ENCODE measurements around the gene NR2C2. TPM values are rescaled to one million over a fixed set of nuclear protein-coding genes. Genes with fewer than 3 reads are reported as not detected.
"Not testable (repeated sequence)": the region's sequence is repeated elsewhere in the genome, so short reads cannot be mapped to it uniquely, and the experiment has no call there.

NR2C2 gene
- polyA plus RNA-seq (ENCODE audit: insufficient read length in 3 of 3) = 10 to 100 TPM; 36.4 to 41.0 (median 39.3) TPM

- peak in 1 of 3 donors; percentile 67 for DNase-seq (ENCODE audit: low read depth in 3 of 3, low spot score in 2 of 3)
Observed at GRCh38 chr3:14947100-14947885, at the start of gene NR2C2. Gene NR2C2 (plus strand): TSS chr3:14947583. CDS start chr3:15003915, 56,332 bp downstream.

DNA sequence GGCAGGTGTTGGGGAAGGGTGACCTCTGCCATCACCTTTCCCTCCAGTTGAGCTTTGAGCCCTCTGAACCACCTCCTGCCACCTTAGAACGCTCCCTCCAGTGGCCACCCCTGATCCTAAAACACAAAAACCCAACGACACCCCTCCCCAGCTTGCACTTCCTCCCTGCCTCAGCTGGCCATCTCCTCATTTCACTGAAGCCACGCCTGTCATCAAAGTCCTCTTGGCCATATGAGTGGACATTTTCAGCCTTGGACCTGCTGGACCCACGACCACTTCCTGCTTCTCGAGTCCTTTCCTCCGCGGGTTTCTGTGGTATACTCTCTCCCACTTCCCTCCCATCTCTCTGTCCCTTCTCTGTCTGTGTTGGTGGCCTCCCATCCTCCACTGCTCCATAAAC lies 48.5 kb upstream of the NR2C2 start:
- DNase-seq (ENCODE audit: low read depth in 3 of 3, low spot score in 2 of 3) = no peak

DNA sequence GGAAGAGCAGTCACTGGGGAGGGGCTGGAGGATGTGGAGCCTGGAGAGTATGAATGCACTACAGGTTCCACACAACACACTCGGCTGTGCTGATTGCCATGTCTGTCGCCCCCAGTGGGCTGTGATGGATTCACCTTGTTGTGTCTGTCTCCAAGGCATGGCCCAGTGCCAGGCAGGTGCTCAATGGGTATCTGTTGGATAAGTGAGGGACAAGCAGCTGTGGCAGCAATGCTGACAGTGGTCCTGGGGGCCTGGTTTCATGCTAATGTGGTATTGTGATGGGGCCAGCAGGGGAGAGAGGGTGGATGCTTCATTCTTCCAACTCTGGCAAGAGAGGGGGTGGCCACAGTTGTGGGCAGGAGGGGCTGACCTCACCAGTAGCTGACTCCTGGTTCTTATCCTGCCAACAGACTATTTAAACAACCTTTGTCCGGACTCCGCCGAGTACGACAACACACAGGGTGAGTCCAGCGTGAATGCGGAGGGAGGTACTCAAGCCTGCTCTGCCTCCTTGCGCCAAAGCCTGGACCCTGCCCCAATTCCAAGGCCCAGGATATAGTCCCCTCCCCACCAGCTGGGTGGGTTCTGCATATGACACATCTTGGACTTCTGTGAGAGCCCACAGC lies 47.3 kb upstream of the NR2C2 start:
- no peak for DNase-seq (ENCODE audit: low read depth in 3 of 3, low spot score in 2 of 3)

- DNase-seq (ENCODE audit: low read depth in 3 of 3, low spot score in 2 of 3) = no peak
Observed at GRCh38 chr3:14900881-14901873, 46.2 kb upstream of the NR2C2 start.

- no peak for DNase-seq (ENCODE audit: low read depth in 3 of 3, low spot score in 2 of 3)
Observed at GRCh38 chr3:14902719-14903118, 44.7 kb upstream of the NR2C2 start.

- not testable (repeated sequence) for DNase-seq (ENCODE audit: low read depth in 3 of 3, low spot score in 2 of 3)
Observed at GRCh38 chr3:14903501-14903900, 43.9 kb upstream of the NR2C2 start.

GRCh38 chr3:14905055-14905657 lies 42.2 kb upstream of the NR2C2 start:
- DNase-seq (ENCODE audit: low read depth in 3 of 3, low spot score in 2 of 3) = no peak

DNA sequence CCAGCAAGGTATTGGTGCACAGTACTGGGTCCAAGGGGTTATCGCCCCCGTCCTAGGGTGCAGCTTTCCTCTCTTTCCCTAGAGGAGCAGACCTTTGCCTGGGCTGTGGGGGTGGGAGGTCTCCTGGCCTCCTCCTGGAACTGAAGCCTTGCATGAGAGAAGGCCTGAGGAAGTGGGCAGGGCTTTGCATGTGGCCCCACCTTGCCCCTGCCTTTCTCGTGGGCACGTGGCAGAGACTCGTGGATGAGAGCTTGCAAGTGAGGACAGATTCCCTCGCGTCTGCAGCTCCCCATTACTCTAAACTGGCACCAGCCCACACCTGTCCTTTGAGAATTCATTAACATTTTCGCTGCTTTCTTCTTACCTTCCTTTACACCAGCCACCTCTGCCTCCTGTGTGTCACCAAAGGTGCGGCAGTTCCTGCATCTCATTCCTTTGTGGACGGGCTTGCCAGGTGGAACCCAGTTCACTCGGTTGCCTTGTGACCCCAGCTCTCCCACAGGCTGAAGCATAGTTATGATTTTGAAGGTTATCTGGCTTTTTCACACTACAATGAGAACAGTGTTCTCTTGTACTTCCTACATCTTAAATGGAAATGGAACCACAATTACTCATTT lies 40.9 kb upstream of the NR2C2 start:
- no peak for DNase-seq (ENCODE audit: low read depth in 3 of 3, low spot score in 2 of 3)

DNA sequence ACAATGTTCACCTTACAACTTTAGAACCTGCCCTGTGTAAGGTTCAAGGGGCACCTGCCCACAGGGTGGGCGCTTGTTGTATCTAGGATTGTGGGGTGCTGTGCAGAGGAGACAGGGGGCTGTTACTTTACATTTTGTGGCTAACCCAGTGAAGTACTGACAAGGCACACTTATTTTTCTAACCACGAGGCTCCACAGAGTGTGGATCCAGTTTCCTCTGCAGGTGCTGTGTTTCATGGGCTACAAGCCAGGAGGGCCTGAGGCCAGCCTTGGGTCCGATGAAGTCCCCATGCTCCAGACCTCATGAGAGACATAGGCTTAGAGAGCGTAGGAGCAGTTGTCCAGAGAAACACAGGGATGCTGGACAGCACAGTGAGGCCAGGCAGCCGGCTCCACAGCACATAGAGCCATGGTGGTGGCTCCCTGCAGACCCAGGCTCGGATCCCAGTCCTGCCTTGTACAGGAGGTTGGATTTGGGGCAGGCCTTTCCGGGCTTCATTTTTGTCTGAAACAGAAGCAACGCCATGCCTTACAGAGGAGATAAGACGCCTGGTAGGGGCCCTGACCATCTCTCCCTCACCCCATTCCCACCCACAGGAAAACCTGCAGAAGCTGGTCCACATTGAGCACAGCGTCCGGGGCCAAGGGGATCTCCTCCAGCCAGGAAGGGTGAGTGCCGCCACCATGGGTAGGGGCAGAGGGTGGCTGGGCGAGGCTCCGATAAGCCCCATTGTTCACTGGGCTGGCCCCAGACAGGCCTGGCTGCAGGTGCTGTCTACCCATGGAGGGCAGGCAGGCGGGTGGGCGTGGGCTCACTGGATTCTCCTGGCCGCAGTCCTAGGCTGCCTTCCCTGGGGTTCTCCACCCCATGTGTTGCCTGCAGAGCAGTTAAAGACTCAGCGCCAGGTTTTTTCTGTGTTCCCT lies 40.1 kb upstream of the NR2C2 start:
- DNase-seq (ENCODE audit: low read depth in 3 of 3, low spot score in 2 of 3) = no peak

- DNase-seq (ENCODE audit: low read depth in 3 of 3, low spot score in 2 of 3) = no peak
Observed at GRCh38 chr3:14909250-14909649, 38.1 kb upstream of the NR2C2 start.

DNA sequence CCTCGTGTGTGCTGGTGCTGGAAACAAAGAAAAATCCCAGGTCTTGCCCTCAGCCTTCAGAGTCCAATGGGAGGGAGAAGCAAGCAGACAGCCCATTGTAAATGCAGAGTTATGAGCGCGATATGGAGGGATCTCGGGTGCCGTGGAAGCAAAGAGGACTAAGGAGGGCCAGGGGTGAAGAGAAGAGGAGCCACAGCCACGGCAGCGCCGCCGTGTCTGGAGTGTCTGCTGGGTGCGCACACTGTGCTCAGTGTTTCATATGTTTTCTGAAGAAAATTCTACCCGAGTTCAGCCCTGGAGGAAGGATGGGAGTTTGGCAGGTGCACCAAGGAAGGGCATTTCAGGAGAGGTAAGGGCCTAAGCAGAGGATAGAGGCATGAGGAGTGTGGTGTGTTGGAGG lies 35.7 kb upstream of the NR2C2 start:
- no peak for DNase-seq (ENCODE audit: low read depth in 3 of 3, low spot score in 2 of 3)

DNA sequence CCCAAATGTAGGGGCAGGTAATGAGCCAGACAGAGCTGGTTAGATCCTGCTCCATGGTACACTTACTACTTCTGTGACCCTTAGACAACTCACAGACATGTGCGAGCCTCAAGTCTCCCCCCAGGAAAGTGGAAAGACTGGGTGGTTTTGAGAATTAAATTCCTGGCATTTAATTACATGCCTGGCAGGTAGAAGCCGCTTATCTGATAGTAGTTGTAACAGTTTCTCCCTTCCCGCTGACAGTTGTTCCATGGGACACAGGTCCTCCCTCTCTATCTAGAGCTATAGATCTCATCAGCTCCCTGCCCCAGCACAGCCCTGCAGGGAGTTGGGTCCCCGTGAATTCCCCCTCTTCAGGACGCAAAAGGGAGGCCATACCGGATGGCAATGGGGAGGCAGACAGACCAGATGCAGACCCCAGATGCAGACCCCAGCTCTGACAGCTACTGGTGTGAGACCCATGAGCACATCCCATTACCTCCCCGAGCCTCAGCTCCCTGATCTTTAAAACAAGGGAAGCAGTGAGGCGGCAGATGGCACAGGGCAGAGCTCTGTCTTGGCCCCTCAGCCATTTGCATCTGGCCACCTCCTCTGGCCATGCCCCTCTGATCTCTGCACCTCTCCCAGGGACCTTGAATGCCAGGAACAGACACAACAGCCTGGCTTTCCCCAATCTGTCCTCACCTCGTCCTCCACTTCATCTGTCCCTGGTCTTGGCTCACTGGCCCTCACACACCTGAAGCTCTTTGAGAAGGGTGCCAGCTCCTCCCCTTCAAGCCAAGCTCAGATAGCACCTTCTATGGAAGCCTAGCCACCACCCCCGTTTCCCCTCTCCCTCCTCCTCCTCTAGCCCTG lies 34.1 kb upstream of the NR2C2 start:
- no peak for DNase-seq (ENCODE audit: low read depth in 3 of 3, low spot score in 2 of 3)

DNA sequence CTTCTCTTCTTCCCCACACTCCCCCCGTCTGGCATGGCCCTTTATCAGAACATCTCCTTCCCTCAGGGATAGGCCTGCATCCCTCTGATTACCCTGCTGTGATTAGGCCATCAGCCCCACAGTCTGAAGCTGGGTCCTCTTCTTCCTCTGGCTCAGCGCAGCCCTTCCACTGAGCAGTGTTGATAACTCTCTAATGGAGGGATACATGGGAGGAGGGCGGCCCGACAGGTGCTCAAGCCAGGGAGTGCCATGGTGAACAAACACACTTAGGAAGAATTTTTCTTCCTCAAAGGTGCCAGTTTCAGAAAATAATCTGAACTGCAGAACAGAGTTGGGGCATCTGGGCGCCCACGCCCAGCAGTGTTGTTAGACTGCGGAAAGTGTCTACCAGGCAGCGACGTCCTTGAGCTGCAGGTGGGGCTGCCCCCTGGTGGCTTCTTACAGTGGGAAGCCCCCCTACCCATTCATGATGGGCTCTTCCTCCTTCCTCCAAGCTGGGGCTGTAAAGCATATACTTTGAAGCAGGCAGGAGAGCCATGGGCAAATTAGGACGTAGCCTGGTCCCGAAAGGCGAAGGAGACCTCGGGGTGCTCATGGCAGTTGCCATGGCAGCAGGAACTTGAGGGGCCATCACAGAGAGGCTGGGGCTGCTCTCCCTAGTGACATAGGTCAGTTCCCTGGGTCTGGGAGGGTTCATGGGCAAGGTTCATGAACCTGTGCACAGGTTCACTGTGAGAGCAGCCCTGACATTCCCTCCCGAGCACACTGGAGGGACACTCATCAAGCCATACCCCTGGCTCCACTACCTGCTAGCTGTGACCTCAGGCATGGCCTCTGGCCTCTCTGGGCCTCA lies 33.2 kb upstream of the NR2C2 start:
- no peak for DNase-seq (ENCODE audit: low read depth in 3 of 3, low spot score in 2 of 3)

DNA sequence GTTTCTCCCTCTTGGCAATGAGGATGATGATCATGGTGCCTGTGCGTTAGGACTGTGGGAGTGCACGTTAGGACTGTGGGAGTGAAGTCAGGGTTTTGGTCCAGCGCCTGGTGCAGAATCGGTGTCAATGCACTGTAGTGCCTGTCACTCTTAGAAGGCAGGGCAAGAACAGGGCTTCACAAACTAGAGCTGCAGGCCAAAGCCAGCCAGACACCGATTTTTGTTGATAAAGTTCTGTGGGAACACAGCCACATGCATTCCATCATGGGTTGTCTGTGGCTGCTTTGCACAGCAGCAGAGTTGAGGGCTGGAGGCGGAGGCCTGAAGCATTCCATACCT lies 32.6 kb upstream of the NR2C2 start:
- no peak for DNase-seq (ENCODE audit: low read depth in 3 of 3, low spot score in 2 of 3)

GRCh38 chr3:14915636-14916222 lies 31.7 kb upstream of the NR2C2 start:
- no peak for DNase-seq (ENCODE audit: low read depth in 3 of 3, low spot score in 2 of 3)

GRCh38 chr3:14918356-14918860 lies 29.0 kb upstream of the NR2C2 start:
- DNase-seq (ENCODE audit: low read depth in 3 of 3, low spot score in 2 of 3) = no peak

- no peak for DNase-seq (ENCODE audit: low read depth in 3 of 3, low spot score in 2 of 3)
Observed at GRCh38 chr3:14920536-14920935, 26.8 kb upstream of the NR2C2 start.

Measured in right renal cortex interstitium (tissue), 3 donors.